ENCODE data around the gene LIX1. TPM values are rescaled to one million over a fixed set of nuclear protein-coding genes. Genes with fewer than 3 reads are reported as not detected.

The LIX1 gene
- polyA plus RNA-seq, 1 donor from 2014 or later: 0.10 TPM

DNA sequence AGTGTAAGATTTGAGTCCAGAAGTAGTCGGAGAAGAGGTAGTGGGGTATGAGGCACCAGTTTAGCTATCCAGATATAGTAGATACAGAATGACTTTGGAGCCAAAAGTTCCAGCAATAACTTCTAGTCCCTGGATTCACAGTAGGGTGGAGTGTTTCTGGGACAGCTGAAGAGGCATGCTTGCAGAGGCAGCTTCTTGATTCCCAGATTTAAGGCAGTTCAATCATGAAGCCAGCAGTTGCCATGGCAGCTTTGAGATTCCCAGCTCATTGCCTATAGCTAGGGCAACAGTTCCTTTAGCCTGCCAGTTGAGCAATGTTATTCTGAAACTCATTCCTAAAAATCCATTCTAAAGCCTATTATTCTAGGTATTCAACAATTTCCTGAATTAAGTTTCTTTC, 79.2 kb downstream of the LIX1 start:
- Mint-ChIP-seq H3K27ac (no peak overlapping the region), H3K36me3 (no peaks in the 10 kb centered on the region), H3K9me3 (peaks cover 0 to 5% (median 0%) of the 10 kb centered on the region in 3 donors), H3K4me3 (no peak overlapping the region), H3K27me3 (peaks cover 5% of the 10 kb centered on the region), H3K4me1 (no peaks in the 10 kb centered on the region)

DNA sequence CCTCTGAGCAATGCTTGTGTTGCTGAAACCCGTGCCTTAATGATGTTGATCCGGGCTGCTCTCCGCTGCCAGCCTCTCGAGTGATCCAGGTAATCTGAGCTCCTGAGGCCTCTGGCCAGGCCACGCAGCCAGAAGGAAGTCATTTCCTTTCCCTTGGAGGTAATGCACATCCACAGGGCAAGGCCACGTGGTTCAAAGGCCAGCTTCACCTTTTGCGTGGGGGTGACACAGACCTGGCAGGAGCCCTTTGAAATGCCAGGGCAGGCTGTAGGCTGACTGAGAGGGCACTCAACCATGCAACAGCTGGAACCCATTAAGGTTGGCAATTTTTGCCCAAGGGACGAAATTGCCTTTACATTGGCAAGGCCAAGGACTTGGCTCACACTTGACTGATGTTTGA, 80.4 kb downstream of the LIX1 start:
- Mint-ChIP-seq H3K4me1 (no peaks in the 10 kb centered on the region), H3K27me3 (peaks cover 5% of the 10 kb centered on the region), H3K27ac (no peak overlapping the region), H3K36me3 (no peaks in the 10 kb centered on the region), H3K4me3 (no peak overlapping the region), H3K9me3 (peaks cover 0 to 6% (median 2%) of the 10 kb centered on the region in 3 donors)

DNA sequence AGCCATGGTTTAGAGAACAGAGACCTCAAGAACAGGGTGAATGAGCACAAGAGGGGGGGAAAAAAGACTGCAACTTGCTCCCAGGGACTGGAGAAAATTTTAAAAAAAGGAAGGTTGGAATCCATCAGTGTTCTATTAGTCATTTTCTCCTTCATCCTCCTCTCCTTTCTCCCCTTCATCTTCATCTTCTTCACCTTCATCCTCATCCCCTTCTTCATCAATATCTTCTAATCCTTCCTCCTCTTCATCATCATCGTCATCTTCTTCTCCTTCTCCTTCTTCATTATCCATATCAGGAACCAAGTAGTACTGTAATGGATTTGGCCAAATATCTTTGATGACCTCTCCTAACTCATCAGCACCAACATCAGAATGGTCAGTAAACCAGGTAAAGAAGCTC, 86.1 kb downstream of the LIX1 start:
- H3K27me3 Mint-ChIP-seq: peaks cover 4% of the 10 kb centered on the region
- no peak overlapping the region for H3K4me3 Mint-ChIP-seq
- H3K9me3 Mint-ChIP-seq: peaks cover 0 to 10% (median 8%) of the 10 kb centered on the region in 3 donors
- H3K36me3 Mint-ChIP-seq: no peaks in the 10 kb centered on the region
- H3K4me1 Mint-ChIP-seq: no peaks in the 10 kb centered on the region
- no peak overlapping the region for H3K27ac Mint-ChIP-seq

DNA sequence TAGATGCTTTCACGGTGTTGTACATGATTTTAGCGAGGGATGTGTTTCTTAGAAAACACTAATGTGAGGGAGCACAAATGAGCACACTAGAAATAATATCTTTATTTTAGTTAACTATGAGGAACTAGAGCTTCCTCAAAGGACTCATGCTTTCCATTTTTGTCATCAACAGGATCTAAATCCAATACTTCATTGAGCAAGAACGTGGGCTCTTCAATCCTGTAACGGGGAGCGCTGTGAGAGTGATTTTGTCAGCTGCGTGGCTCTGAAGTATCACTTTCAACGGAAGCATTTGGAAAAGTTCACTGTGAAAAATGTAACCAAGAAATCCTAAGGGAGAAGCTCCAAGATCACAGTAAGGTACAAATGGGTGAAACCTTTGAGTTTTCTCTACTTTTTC, 93.2 kb downstream of the LIX1 start:
- no peak overlapping the region for H3K27ac Mint-ChIP-seq
- H3K9me3 Mint-ChIP-seq: peaks cover 0 to 8% (median 4%) of the 10 kb centered on the region in 3 donors
- no peak overlapping the region for H3K4me3 Mint-ChIP-seq
- peaks cover 0 to 5% (median 1%) of the 10 kb centered on the region in 3 donors for H3K4me1 Mint-ChIP-seq
- no peaks in the 10 kb centered on the region for H3K36me3 Mint-ChIP-seq
- H3K27me3 Mint-ChIP-seq: no peaks in the 10 kb centered on the region

DNA sequence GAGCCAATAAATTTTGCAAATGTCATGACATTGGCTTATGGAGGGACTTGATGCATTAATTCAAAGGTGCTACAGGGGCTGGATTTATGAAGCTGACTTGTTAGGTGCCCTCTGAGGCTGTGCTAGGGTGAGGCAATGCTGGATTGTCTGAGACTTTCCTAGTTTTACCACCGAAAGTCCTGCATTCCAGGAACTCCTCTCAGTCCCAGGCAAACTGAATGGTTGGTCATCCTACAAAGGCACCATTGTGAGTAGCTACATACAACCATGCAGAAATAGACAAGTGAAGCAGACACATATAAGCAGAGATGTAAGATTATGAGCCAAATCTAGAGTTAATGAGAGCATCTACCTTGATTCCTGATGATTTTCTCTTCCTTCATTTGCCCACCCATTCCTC, 95.3 kb downstream of the LIX1 start:
- Mint-ChIP-seq H3K27me3 (no peaks in the 10 kb centered on the region), H3K4me1 (peaks cover 0 to 5% (median 1%) of the 10 kb centered on the region in 3 donors), H3K9me3 (peaks cover 0 to 8% (median under 1%) of the 10 kb centered on the region in 3 donors), H3K36me3 (no peaks in the 10 kb centered on the region), H3K4me3 (no peak overlapping the region), H3K27ac (no peak overlapping the region)

DNA sequence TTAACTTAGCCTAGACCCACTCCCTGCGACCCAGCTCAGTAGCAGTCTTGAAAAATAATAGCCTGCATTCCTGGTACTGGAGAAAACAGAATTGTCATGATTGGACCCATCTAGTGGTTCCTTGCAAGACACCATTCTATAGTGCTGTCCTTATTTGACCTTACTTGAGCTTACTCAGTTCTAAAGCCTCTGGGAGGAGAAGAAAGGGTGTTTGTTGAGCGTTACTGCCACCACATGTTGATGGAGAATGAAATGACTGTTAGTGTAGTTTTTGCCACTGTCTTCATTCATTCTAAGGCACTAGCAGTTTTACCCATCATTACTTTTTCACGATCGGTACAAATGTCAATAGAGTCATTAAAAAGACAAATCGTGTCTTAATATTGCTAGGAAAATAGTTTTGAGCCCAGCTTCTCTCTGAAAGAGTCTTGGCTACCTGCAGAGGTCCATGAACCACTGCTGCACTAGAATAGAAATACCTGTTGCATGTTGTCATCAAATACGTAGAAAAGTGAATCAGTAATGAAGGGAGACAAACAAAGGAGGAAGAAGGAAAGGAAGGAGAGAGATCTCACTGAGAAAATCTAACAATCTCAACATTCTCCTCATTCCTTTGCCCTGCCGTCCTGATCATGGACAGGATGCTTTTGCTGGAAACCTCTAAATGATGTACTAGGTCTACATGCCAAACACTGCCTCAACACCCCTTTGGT, 96.0 kb downstream of the LIX1 start:
- Mint-ChIP-seq H3K4me1 (peaks cover 0 to 5% (median 1%) of the 10 kb centered on the region in 3 donors), H3K9me3 (peaks cover 0 to 4% (median 0%) of the 10 kb centered on the region in 3 donors), H3K27ac (no peak overlapping the region), H3K36me3 (no peaks in the 10 kb centered on the region), H3K27me3 (no peaks in the 10 kb centered on the region), H3K4me3 (no peak overlapping the region)

DNA sequence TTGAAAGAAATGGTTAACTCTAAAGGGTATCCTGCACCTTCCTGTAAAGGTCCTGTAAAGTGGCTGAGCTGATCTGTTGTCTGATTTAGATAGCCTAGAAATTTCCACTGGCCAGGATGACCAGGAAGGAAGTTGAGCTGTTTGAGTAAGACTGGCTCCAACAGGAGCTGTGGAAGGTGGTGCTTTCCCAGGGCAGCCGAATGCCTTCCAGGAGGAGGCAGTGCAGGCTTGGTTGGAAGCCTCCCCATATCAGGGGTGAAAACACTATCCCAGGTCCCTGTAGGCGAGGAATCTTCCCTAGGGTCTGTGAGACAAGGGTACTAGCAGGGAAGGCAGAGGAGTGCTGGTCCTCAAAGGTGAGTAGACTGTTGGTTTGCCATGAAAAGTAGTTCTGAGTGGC, 98.4 kb downstream of the LIX1 start:
- H3K4me3 Mint-ChIP-seq: no peak overlapping the region
- no peak overlapping the region for H3K27ac Mint-ChIP-seq
- peaks cover 0 to 10% (median 1%) of the 10 kb centered on the region in 3 donors for H3K4me1 Mint-ChIP-seq
- no peaks in the 10 kb centered on the region for H3K27me3 Mint-ChIP-seq
- H3K36me3 Mint-ChIP-seq: no peaks in the 10 kb centered on the region
- H3K9me3 Mint-ChIP-seq: no peaks in the 10 kb centered on the region

DNA sequence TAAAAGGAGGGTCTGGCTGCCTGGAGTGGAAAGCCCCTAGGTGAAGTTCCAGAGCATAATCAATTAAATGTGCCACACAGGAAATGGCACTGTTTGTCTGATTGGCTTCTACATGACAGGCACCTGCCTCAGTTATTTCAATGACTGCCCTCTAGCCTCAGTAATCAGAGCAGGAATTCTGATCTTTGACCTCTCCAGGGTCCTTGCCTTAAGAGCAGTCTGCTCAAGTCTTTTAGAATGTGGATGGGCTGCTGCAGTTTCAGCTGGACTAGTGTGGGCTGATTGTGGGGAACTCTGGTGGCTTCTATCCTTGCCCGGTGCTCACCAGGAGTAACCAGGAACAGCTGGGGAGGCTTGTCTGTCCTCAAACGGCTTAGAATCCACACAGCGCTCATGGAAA, 98.9 kb downstream of the LIX1 start:
- H3K9me3 Mint-ChIP-seq: no peaks in the 10 kb centered on the region
- H3K4me3 Mint-ChIP-seq: no peak overlapping the region
- no peaks in the 10 kb centered on the region for H3K36me3 Mint-ChIP-seq
- H3K4me1 Mint-ChIP-seq: peaks cover 0 to 7% (median 0%) of the 10 kb centered on the region in 3 donors
- no peaks in the 10 kb centered on the region for H3K27me3 Mint-ChIP-seq
- H3K27ac Mint-ChIP-seq: peak overlapping the region in 1 of 3 donors; percentile 35

DNA sequence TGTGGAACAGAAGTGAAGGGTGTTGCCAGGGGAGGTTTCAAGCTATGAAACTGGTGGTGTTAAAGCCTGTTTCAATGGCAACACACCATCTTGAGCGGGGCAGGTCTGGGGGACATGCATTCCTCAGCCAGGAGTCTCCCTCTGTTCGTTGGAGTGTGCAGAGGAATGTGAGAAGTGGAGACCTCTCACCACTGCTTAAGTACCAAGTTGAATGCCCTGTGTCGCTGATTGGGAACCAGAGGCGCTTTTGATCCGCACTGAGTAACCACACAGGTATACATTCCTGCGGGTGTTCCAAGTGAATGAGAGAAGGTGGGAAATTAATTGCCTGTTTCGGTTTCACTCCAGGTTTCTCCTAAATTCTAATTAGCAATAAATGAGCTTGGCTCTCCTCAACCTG, 99.4 kb downstream of the LIX1 start:
- Mint-ChIP-seq H3K9me3 (no peaks in the 10 kb centered on the region), H3K27me3 (no peaks in the 10 kb centered on the region), H3K4me3 (no peak overlapping the region), H3K27ac (no peak overlapping the region), H3K36me3 (no peaks in the 10 kb centered on the region), H3K4me1 (peaks cover 0 to 7% (median 0%) of the 10 kb centered on the region in 3 donors)

Other genes with a start within 250 kb of the LIX1 start
- 20.1 TPM for gene LNPEP, start 206.5 kb downstream of the LIX1 start, polyA plus RNA-seq
- gene RIOK2, start 40.6 kb upstream of the LIX1 start, polyA plus RNA-seq: 19.3 TPM

Data from IgD-negative memory B cell (primary cell).